HEK293 (cell line): ENCODE measurements around the gene CENPI.

Experiments
- CTCF ChIA-PET: fragments of 350-600 bp; formaldehyde crosslinking; extraction: SDS; loops from one replicate; lab custom pipeline; 2021; ENCODE audit warnings: antibody characterized with exemption; lab: Yijun Ruan, JAX
- POLR2A ChIA-PET: fragments of 300-600 bp; formaldehyde crosslinking; extraction: SDS; loops from one replicate; lab custom pipeline; 2020; ENCODE audit warnings: antibody characterized with exemption, inconsistent platforms; lab: Yijun Ruan, JAX
- H3K27ac ChIP-seq: fragments of 200-500 bp; sonication (Bioruptor generic); 2 replicates; pipeline ENCODE4 v1.5.1; 2014; ENCODE audit warnings: low read depth, low read length, control low read depth, inconsistent platforms; ENCODE audit errors: extremely low read depth
- H3K36me3 ChIP-seq, 2 experiments: fragments of 200-500 bp in 1 of 2; sonication (Bioruptor generic) in 1 of 2; 1 replicate in 1 of 2; 2 replicates in 1 of 2; pipeline ENCODE4 v1.5.1; 2014 to 2017; ENCODE audit warnings: inconsistent platforms in 2 of 2, low read length in 2 of 2; ENCODE audit not compliant: control insufficient read depth in 2 of 2, insufficient read depth in 1 of 2
- H3K4me1 ChIP-seq: fragments of 200-500 bp; sonication (Bioruptor generic); 2 replicates; pipeline ENCODE4 v1.5.1; 2014; ENCODE audit warnings: mild to moderate bottlenecking, low read length, inconsistent platforms; ENCODE audit not compliant: control insufficient read depth, insufficient read depth
- H3K4me3 ChIP-seq: 2 replicates; pipeline ENCODE4 v1.5.1; 2011; ENCODE audit warnings: low read depth, mild to moderate bottlenecking, control low read depth, low read length, moderate library complexity
- H3K9me3 ChIP-seq: fragments of 200-500 bp; sonication (Bioruptor generic); 2 replicates; pipeline ENCODE4 v1.5.1; 2014; ENCODE audit warnings: low read depth, low read length, inconsistent platforms; ENCODE audit not compliant: control insufficient read depth, insufficient read depth
- BCL11A ChIP-seq: fragments of 450-650 bp; formaldehyde crosslinking; IDR thresholded peaks from 2 replicates; pipeline ENCODE4 v1.5.1; 2016; ENCODE audit warnings: low read depth, missing biosample characterization, missing genetic modification characterization
- FEZF1 ChIP-seq: fragments of 450-650 bp; formaldehyde crosslinking; IDR thresholded peaks from 2 replicates; pipeline ENCODE4 v1.5.1; 2016; ENCODE audit warnings: missing biosample characterization, missing genetic modification characterization
- GFI1B ChIP-seq: fragments of 450-650 bp; formaldehyde crosslinking; IDR thresholded peaks from 2 replicates; pipeline ENCODE4 v1.5.1; 2016; ENCODE audit warnings: missing biosample characterization, missing genetic modification characterization
- HOXD13 ChIP-seq: sonication (generic); formaldehyde crosslinking; IDR thresholded peaks from 2 replicates; pipeline ENCODE4 v1.8.0; 2022; ENCODE audit warnings: missing genetic modification reagents, borderline replicate concordance
- KLF16 ChIP-seq: fragments of 450-650 bp; formaldehyde crosslinking; IDR thresholded peaks from 2 replicates; pipeline ENCODE4 v1.5.1; 2017; ENCODE audit warnings: missing biosample characterization, missing genetic modification characterization
- KLF9 ChIP-seq: fragments of 450-650 bp; formaldehyde crosslinking; IDR thresholded peaks from 2 replicates; pipeline ENCODE4 v1.5.1; 2016; ENCODE audit warnings: missing biosample characterization, missing genetic modification characterization, low read depth
- MYNN ChIP-seq: fragments of 450-650 bp; formaldehyde crosslinking; IDR thresholded peaks from 2 replicates; pipeline ENCODE4 v1.5.1; 2016; ENCODE audit warnings: missing biosample characterization, missing genetic modification characterization, borderline replicate concordance
- SP3 ChIP-seq: fragments of 450-650 bp; formaldehyde crosslinking; IDR thresholded peaks from 2 replicates; pipeline ENCODE4 v1.5.1; 2016; ENCODE audit warnings: missing biosample characterization, missing genetic modification characterization
- ZBTB7A ChIP-seq: fragments of 450-650 bp; formaldehyde crosslinking; IDR thresholded peaks from 2 replicates; pipeline ENCODE4 v1.5.1; 2016; ENCODE audit warnings: low read depth, missing biosample characterization, missing genetic modification characterization
- ZNF174 ChIP-seq: fragments of 450-650 bp; formaldehyde crosslinking; IDR thresholded peaks from 2 replicates; pipeline ENCODE4 v1.5.0; 2017; ENCODE audit warnings: missing biosample characterization, mild to moderate bottlenecking, missing genetic modification characterization
- ZNF311 ChIP-seq: fragments of 450-650 bp; formaldehyde crosslinking; IDR thresholded peaks from 2 replicates; pipeline ENCODE4 v1.5.1; 2017; ENCODE audit warnings: missing biosample characterization, missing genetic modification characterization, borderline replicate concordance
- ZNF341 ChIP-seq: fragments of 450-650 bp; formaldehyde crosslinking; IDR thresholded peaks from 2 replicates; pipeline ENCODE4; 2016; ENCODE audit warnings: low read depth, missing biosample characterization, missing genetic modification characterization
- ZNF354C ChIP-seq: fragments of 450-650 bp; formaldehyde crosslinking; IDR thresholded peaks from 2 replicates; pipeline ENCODE4 v1.5.1; 2016; ENCODE audit warnings: missing biosample characterization, missing genetic modification characterization, low read depth, borderline replicate concordance
- ZNF37A ChIP-seq: fragments of 450-650 bp; IDR thresholded peaks from 2 replicates; pipeline ENCODE4 v1.5.1; 2018; ENCODE audit warnings: missing biosample characterization, missing genetic modification characterization
- ZNF426 ChIP-seq: fragments of 450-650 bp; formaldehyde crosslinking; IDR thresholded peaks from 2 replicates; pipeline ENCODE4 v1.5.1; 2017; ENCODE audit warnings: missing biosample characterization, missing genetic modification characterization, mild to moderate bottlenecking, inconsistent platforms, moderate library complexity
- ZNF549 ChIP-seq: fragments of 450-650 bp; IDR thresholded peaks from 2 replicates; pipeline ENCODE4 v1.5.1; 2018; ENCODE audit warnings: missing biosample characterization, missing genetic modification characterization, mild to moderate bottlenecking, inconsistent platforms, moderate library complexity
- ZNF555 ChIP-seq: fragments of 450-650 bp; formaldehyde crosslinking; conservative IDR thresholded peaks from 2 replicates; pipeline ENCODE4 v1.5.1; 2017; ENCODE audit warnings: missing biosample characterization, mild to moderate bottlenecking, missing genetic modification characterization, inconsistent platforms
- ZNF558 ChIP-seq: fragments of 450-650 bp; formaldehyde crosslinking; IDR thresholded peaks from 2 replicates; pipeline ENCODE4 v1.5.1; 2016; ENCODE audit warnings: missing biosample characterization, missing genetic modification characterization
- ZNF768 ChIP-seq: fragments of 450-650 bp; formaldehyde crosslinking; IDR thresholded peaks from 2 replicates; pipeline ENCODE4 v1.5.1; 2018; ENCODE audit warnings: missing biosample characterization, mild to moderate bottlenecking, missing genetic modification characterization
- TF ChIP-seq, protein P1 (sequence below): fragments of 450-650 bp; formaldehyde crosslinking; IDR thresholded peaks from 2 replicates; pipeline ENCODE4 v1.5.1; 2017; ENCODE audit warnings: missing biosample characterization, mild to moderate bottlenecking, missing genetic modification characterization, moderate library complexity
- TF ChIP-seq, protein P2 (sequence below): fragments of 450-650 bp; formaldehyde crosslinking; optimal IDR thresholded peaks from 2 replicates; pipeline ENCODE3; 2016; ENCODE audit warnings: missing biosample characterization, mild to moderate bottlenecking, missing genetic modification characterization
- TF ChIP-seq, protein P3 (sequence below): fragments of 450-650 bp; formaldehyde crosslinking; IDR thresholded peaks from 2 replicates; pipeline ENCODE4 v1.5.1; 2016; ENCODE audit warnings: missing biosample characterization, missing genetic modification characterization
- TF ChIP-seq, protein P4 (sequence below): fragments of 450-650 bp; formaldehyde crosslinking; IDR thresholded peaks from 2 replicates; pipeline ENCODE4 v1.5.1; 2017; ENCODE audit warnings: missing biosample characterization, missing genetic modification characterization
- TF ChIP-seq, protein P5 (sequence below): fragments of 450-650 bp; formaldehyde crosslinking; IDR thresholded peaks from 2 replicates; pipeline ENCODE4 v1.5.1; 2016; ENCODE audit warnings: missing biosample characterization, missing genetic modification characterization

Gene CENPI

DNA sequence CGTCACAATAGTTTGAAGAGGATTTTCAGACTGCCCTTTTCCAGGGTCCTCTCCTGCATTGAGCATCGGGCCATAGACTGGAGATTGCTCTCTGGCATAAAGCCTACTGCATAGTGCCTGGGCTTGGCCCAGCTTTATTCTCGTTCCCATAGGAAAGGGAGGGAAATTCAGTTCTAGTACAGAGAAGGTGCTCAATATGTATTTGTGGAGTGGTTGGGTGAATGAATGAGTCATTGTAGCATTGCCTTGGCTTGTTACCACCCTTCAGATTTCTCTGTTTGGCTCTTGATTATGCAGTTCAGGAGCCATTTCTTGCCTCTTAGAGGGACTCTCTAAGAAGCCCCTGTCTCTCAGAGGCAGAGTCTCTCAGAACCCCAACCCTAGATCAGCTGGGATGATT lies 16.8 kb upstream of the CENPI start:
- Histone ChIP-seq H3K9me3 (no peaks in the 10 kb centered on the region), H3K36me3 (no peaks in the 10 kb centered on the region), H3K4me3 (no peak overlapping the region), H3K4me1 (peaks cover 2% of the 10 kb centered on the region; the same call in 1 of the 2 replicates), H3K27ac (no peak overlapping the region)
- TF ChIP-seq, protein P1, sequence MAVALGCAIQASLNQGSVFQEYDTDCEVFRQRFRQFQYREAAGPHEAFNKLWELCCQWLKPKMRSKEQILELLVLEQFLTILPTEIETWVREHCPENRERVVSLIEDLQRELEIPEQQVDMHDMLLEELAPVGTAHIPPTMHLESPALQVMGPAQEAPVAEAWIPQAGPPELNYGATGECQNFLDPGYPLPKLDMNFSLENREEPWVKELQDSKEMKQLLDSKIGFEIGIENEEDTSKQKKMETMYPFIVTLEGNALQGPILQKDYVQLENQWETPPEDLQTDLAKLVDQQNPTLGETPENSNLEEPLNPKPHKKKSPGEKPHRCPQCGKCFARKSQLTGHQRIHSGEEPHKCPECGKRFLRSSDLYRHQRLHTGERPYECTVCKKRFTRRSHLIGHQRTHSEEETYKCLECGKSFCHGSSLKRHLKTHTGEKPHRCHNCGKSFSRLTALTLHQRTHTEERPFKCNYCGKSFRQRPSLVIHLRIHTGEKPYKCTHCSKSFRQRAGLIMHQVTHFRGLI (tag by site-specific recombination): no peak
- CTCF ChIA-PET: no interaction called here
- POLR2A ChIA-PET: interaction anchor here (1.2 kb wide), 1 partner anchor 17 kb away, joined by 4 read pairs; the partner anchor contains the start of gene CENPI

DNA sequence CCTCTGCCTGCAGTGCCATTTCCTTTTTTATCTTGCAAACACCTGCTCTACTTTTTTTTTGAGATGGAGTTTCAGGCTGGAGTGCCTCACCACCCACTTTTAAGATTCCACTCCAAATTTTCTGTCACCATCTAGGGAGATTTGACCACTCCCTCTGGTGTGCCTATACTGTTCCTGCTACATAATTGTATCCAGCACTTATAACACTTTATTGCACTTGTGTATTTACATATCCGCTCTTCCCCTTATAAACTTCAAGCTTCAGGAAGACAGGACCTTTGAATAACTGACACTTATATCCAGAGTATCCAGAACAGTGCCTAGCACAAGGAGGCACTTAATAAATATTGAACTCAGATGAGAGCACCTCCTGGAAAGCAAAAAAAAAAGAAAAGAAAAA lies 6.2 kb upstream of the CENPI start:
- H3K9me3 ChIP-seq: no peaks in the 10 kb centered on the region
- H3K27ac ChIP-seq: no peak overlapping the region
- TF ChIP-seq KLF9: no peak
- no peak for TF ChIP-seq ZNF311
- no peak for TF ChIP-seq ZNF549 (tag by site-specific recombination)
- no peak for TF ChIP-seq BCL11A
- TF ChIP-seq ZNF558 (tag by site-specific recombination): no peak
- no peak for TF ChIP-seq ZNF341 (tag by site-specific recombination)
- TF ChIP-seq, protein P2, sequence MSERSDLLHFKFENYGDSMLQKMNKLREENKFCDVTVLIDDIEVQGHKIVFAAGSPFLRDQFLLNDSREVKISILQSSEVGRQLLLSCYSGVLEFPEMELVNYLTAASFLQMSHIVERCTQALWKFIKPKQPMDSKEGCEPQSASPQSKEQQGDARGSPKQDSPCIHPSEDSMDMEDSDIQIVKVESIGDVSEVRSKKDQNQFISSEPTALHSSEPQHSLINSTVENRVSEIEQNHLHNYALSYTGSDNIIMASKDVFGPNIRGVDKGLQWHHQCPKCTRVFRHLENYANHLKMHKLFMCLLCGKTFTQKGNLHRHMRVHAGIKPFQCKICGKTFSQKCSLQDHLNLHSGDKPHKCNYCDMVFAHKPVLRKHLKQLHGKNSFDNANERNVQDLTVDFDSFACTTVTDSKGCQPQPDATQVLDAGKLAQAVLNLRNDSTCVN (tag by site-specific recombination): no peak
- TF ChIP-seq ZNF174 (tag by site-specific recombination): no peak
- TF ChIP-seq HOXD13 (CRISPR knock-in tag): no peak
- no peak for TF ChIP-seq ZNF354C
- no peak for TF ChIP-seq FEZF1
- TF ChIP-seq SP3 (tag by site-specific recombination): no peak
- POLR2A ChIA-PET: no interaction called here
- no peak overlapping the region for H3K4me3 ChIP-seq
- H3K36me3 ChIP-seq: no peaks in the 10 kb centered on the region
- H3K4me1 ChIP-seq: no peaks in the 10 kb centered on the region
- CTCF ChIA-PET: no interaction called here

DNA sequence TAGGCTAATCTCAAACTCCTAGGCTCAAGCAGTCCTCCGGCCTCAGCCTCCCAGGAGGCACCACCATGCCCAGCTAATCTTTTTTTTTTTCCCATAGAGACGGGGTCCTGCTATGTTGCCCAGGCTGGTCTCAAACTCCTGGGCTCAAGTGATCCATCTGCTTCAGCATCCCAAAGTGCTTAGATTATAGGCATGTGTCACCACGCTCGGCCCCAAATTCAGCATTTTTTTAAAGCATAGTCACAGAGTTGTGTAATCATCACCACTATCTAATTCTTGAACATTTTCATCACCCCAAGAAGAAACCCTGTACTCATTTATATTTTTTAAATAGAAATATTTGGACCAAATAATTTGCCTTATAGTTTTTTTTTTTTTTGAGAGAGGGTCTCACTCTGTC lies 10.3 kb downstream of the CENPI start:
- Histone ChIP-seq H3K4me3 (no peak overlapping the region), H3K27ac (no peak overlapping the region), H3K4me1 (no peaks in the 10 kb centered on the region), H3K36me3 (peaks cover 42 to 54% of the 10 kb centered on the region in 2 experiments), H3K9me3 (no peaks in the 10 kb centered on the region)
- CTCF ChIA-PET: interaction anchor here (0.7 kb wide), 1 partner anchor 1801 kb away, joined by 3 read pairs; no protein-coding TSS in a partner anchor
- POLR2A ChIA-PET: no interaction called here
- no peak for TF ChIP-seq GFI1B (tag by site-specific recombination)
- no peak for TF ChIP-seq ZNF555 (tag by site-specific recombination)
- TF ChIP-seq ZBTB7A (tag by site-specific recombination): no peak
- TF ChIP-seq, protein P3, sequence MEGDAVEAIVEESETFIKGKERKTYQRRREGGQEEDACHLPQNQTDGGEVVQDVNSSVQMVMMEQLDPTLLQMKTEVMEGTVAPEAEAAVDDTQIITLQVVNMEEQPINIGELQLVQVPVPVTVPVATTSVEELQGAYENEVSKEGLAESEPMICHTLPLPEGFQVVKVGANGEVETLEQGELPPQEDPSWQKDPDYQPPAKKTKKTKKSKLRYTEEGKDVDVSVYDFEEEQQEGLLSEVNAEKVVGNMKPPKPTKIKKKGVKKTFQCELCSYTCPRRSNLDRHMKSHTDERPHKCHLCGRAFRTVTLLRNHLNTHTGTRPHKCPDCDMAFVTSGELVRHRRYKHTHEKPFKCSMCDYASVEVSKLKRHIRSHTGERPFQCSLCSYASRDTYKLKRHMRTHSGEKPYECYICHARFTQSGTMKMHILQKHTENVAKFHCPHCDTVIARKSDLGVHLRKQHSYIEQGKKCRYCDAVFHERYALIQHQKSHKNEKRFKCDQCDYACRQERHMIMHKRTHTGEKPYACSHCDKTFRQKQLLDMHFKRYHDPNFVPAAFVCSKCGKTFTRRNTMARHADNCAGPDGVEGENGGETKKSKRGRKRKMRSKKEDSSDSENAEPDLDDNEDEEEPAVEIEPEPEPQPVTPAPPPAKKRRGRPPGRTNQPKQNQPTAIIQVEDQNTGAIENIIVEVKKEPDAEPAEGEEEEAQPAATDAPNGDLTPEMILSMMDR (tag by site-specific recombination): no peak
- no peak for TF ChIP-seq MYNN (tag by site-specific recombination)
- TF ChIP-seq, protein P4, sequence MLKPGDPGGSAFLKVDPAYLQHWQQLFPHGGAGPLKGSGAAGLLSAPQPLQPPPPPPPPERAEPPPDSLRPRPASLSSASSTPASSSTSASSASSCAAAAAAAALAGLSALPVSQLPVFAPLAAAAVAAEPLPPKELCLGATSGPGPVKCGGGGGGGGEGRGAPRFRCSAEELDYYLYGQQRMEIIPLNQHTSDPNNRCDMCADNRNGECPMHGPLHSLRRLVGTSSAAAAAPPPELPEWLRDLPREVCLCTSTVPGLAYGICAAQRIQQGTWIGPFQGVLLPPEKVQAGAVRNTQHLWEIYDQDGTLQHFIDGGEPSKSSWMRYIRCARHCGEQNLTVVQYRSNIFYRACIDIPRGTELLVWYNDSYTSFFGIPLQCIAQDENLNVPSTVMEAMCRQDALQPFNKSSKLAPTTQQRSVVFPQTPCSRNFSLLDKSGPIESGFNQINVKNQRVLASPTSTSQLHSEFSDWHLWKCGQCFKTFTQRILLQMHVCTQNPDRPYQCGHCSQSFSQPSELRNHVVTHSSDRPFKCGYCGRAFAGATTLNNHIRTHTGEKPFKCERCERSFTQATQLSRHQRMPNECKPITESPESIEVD (tag by site-specific recombination): no peak
- no peak for TF ChIP-seq KLF16 (tag by site-specific recombination)
- TF ChIP-seq, protein P5, sequence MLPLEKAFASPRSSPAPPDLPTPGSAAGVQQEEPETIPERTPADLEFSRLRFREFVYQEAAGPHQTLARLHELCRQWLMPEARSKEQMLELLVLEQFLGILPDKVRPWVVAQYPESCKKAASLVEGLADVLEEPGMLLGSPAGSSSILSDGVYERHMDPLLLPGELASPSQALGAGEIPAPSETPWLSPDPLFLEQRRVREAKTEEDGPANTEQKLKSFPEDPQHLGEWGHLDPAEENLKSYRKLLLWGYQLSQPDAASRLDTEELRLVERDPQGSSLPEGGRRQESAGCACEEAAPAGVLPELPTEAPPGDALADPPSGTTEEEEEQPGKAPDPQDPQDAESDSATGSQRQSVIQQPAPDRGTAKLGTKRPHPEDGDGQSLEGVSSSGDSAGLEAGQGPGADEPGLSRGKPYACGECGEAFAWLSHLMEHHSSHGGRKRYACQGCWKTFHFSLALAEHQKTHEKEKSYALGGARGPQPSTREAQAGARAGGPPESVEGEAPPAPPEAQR: no peak
- TF ChIP-seq ZNF768: no peak
- TF ChIP-seq ZNF426: no peak
- no peak for TF ChIP-seq ZNF37A
